SK-N-SH (cell line): ENCODE data around the gene TMEM179.

ENCODE experiments used
- CHD2 ChIP-seq: fragments of 150-350 bp; IDR thresholded peaks from 2 replicates; pipeline ENCODE4 v1.6.1; 2018; ENCODE audit warnings: low read length; ENCODE audit not compliant: partially characterized antibody
- EZH2phosphoT487 ChIP-seq: fragments of 200-600 bp; sonication (generic); IDR thresholded peaks from 2 replicates; pipeline ENCODE4 v1.6.1; 2017; ENCODE audit warnings: low read depth, mixed run types, mild to moderate bottlenecking, antibody characterized with exemption, moderate library complexity, borderline replicate concordance
- FOSL2 ChIP-seq: IDR thresholded peaks from 2 replicates; pipeline ENCODE4 v1.4.0; 2012; ENCODE audit warnings: low read depth, mild to moderate bottlenecking, moderate library complexity, borderline replicate concordance
- JUND ChIP-seq: IDR thresholded peaks from 2 replicates; pipeline ENCODE4 v1.4.0; 2012
- POLR2AphosphoS5 ChIP-seq: IDR thresholded peaks from 2 replicates; pipeline ENCODE4 v1.6.1; 2012; ENCODE audit warnings: low read depth, low read length
- RAD21 ChIP-seq: IDR thresholded peaks from 2 replicates; pipeline ENCODE4 v1.6.1; 2012; ENCODE audit warnings: mild to moderate bottlenecking, low read length
- RCOR1 ChIP-seq: fragments of 150-350 bp; IDR thresholded peaks from 2 replicates; pipeline ENCODE4 v1.6.1; 2017; ENCODE audit warnings: antibody characterized with exemption, low read length
- REST ChIP-seq: IDR thresholded peaks from 2 replicates; pipeline ENCODE4 v1.6.1; 2012; ENCODE audit warnings: mild to moderate bottlenecking, low read depth, low read length, moderate library complexity
- RFX5 ChIP-seq: IDR thresholded peaks from 2 replicates; pipeline ENCODE4 v1.6.1; 2012; ENCODE audit warnings: mild to moderate bottlenecking, improper control_type of control experiment, low read length
- SMC3 ChIP-seq: IDR thresholded peaks from 2 replicates; pipeline ENCODE4 v1.6.1; 2012; ENCODE audit warnings: low read depth, low read length, improper control_type of control experiment
- TAF1 ChIP-seq: IDR thresholded peaks from 2 replicates; pipeline ENCODE4 v1.6.1; 2012; ENCODE audit warnings: low read depth, mild to moderate bottlenecking, low read length, moderate library complexity, borderline replicate concordance
- TCF12 ChIP-seq: IDR thresholded peaks from 2 replicates; pipeline ENCODE4 v1.4.0; 2012
- TF ChIP-seq, protein P1 (sequence below): fragments of 200-600 bp; sonication (generic); IDR thresholded peaks from 2 replicates; pipeline ENCODE4 v1.6.1; 2017; ENCODE audit warnings: antibody characterized with exemption, mild to moderate bottlenecking, moderate library complexity

DNA sequence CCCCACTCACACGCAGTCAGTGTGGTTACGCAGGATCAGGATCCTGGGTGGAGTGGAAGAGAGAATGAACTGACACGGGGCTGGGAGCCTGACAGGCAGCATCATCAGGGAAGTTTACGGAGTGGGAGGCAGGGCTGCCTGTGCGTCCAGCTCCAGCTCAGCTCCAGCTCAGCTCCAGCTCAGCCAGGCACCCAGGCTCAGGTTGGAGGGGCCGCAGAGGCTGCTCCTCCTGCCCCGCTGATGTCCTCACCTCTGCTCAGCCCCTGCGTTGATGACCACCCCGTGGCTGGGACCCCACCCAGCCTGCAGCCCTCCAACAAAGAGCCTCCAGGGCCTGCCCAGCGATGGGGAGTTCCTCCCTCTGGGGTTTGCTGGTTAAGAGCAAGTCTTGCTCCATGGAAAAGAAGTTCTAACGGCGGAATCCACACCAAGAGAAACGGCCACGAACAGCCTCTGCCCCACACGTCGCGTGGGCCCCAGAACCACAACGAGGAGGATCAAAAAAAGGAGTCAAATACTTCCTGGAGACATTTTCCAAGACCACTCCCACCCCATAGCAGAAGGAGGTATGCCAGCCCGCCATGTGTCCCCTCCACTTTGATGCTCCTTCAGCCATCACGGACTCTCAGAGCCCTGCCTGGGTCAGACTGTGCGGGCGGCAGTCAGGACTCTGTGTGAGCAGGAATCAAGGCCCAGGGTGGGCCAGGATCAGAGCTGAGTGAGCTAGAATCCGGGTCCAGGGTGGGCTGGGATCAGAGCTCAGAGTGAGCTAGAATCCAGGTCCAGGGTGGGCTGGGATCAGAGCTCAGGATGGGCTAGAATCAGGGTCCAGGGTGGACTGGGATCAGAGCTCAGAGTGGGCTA, 42.7 kb downstream of the TMEM179 start:
- TF ChIP-seq, protein P1, sequence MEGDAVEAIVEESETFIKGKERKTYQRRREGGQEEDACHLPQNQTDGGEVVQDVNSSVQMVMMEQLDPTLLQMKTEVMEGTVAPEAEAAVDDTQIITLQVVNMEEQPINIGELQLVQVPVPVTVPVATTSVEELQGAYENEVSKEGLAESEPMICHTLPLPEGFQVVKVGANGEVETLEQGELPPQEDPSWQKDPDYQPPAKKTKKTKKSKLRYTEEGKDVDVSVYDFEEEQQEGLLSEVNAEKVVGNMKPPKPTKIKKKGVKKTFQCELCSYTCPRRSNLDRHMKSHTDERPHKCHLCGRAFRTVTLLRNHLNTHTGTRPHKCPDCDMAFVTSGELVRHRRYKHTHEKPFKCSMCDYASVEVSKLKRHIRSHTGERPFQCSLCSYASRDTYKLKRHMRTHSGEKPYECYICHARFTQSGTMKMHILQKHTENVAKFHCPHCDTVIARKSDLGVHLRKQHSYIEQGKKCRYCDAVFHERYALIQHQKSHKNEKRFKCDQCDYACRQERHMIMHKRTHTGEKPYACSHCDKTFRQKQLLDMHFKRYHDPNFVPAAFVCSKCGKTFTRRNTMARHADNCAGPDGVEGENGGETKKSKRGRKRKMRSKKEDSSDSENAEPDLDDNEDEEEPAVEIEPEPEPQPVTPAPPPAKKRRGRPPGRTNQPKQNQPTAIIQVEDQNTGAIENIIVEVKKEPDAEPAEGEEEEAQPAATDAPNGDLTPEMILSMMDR = no peak
- TF ChIP-seq TCF12 (no peak), RCOR1 (no peak), POLR2AphosphoS5 (no peak), EZH2phosphoT487 (no peak), SMC3 (no peak), FOSL2 (no peak), RFX5 (no peak), CHD2 (no peak), REST (no peak), RAD21 (no peak), TAF1 (no peak), JUND (no peak)
